Inflammatory macrophage (primary cell): ENCODE results near the gene IRGM.
"Not testable (repeated sequence)": the region's sequence is repeated elsewhere in the genome, so short reads cannot be mapped to it uniquely, and the experiment has no call there.

Experiments
- DNase-seq, 2 donors: peaks; one replicate each; pipeline ENCODE4 v3.0.0-alpha.2; 2020 to 2022
- total RNA-seq, 18 experiments: gene quantifications; one replicate each; lab custom pipeline; 2026; ENCODE audit warnings: mixed read lengths in 6 of 18, inconsistent platforms in 2 of 18; lab: John Stamatoyannopoulos, UW

IRGM gene
- 0 to 0.43 (median 0.07) reads per million in 18 experiments for total RNA-seq

GRCh38 chr5:150846308-150846653, at the start of gene IRGM:
Gene IRGM (plus strand): TSS chr5:150846521. CDS start chr5:150848124, 1,603 bp downstream.
- DNase-seq, result not testable (repeated sequence)

DNA sequence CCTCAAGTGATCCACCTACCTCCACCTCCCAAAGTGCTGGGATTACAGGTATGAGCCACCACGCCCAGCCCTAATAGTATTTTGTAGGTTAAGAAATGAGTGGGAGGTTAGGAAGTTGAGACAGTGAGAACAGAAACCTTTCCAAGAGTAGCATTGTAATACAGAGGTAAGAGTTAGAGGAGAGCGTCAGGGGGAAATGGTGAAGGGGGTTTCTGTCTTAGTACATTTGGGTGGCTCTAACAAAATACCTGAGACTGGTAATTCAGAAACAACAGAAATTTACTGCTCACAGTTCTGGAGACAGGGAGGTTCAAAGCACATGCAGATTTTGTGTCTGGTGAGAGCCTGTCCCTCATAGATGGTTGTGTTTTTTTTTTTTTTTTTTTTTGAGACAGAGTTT, 48.9 kb upstream of the IRGM start:
- DNase-seq, result no peak

DNA sequence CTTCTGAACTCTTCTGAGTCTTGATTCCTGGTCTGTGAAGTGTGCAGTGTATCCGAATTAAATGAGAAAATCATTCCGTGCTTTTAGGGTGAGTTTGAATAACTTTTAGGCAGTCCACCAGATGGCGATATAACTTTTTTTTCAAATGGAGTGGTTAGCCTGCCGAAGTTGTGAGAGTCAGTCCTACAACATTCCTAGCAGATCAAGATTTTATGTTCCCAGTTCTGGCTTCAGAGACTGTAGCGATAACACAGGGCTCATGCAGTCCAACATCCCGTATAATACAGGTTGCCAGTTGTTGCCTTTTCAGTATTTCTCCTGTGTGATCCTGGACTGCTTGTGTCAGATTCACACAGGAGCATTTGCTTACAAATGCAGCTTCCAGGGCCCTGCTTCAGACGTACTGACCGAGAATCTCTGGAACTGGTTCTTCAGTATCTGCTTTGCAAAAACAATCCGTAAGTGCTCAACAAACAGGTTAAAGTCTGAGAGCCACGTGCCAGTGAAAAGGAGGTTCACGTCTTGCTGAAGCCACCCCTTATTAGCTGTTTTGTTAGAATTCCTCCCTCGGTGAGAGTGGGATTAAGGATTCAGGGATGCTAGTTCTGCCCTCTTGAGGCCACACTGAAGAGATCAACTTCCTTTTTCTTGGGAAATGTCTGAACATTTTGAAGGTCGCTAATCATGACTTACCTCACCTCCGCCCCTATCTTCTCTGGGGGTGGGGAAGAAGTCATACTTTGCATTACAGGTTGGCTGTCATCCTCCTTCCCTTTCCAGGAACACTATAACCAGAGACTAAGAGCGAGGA, 45.0 kb upstream of the IRGM start:
- peak; percentile 45 to 65 for DNase-seq

DNA sequence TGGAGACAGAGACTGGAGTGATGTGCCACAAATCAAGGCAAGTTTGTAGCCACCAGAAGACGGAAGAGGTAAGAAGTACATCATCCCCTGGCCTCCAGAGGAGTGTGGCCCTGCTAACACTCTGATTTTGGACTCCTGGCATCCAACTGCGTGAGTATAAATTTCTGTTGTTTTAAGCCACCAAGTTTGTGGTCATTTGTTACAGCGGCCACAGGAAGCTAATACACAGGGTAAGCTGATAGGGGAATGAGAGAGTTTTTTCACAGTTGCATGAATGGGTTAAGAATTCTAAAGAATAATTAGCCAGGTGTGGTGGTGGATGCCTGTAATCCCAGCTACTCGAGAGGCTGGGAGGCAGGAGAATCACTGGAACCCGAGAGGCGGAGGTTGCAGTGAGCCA, 41.9 kb upstream of the IRGM start:
- no peak for DNase-seq

- DNase-seq, result no peak
Observed at GRCh38 chr5:150809363-150809762, 37.0 kb upstream of the IRGM start.

- DNase-seq, result no peak
Observed at GRCh38 chr5:150815010-150815409, 31.3 kb upstream of the IRGM start.

GRCh38 chr5:150816946-150817345, 29.4 kb upstream of the IRGM start:
- no peak for DNase-seq

DNA sequence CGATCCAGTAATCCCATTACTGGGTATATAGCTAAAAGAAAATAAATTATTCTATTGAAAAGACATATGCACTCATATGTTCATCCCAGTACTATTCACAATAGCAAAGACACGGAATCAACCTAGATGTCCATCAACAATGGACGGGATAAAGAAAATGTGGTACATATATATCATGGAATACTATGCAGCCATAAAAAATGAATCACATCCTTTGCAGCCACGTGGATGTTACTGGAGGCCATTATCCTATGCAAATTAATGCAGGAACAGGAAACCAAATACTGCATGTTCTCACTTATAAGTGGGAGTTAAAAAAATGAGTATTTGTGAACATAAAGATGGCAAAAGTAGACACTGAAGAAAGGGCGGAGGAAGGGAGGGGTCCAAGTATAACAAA, 16.6 kb upstream of the IRGM start:
- DNase-seq, result no peak

GRCh38 chr5:150831821-150832220, 14.5 kb upstream of the IRGM start:
- not testable (repeated sequence) for DNase-seq

DNA sequence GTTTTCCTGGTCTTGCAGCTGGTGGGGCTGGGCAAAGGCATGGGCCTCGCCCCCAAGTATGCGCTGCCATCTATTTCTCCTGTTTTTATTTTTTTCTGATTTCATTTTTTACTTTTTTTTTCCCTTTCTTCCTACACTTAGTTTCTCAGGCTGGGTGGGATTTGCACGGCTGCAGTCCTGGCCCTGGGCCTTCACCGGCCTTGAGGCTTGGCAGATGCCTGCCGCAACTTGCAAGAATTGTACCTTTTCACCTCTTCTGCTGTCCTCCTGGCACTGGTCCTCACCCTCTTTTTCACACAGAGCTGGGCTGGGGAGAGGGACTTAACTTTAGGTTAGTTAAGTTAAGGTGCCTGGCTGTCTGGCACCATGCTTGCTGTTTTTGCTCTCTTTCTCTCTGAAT, 10.3 kb upstream of the IRGM start:
- no peak for DNase-seq

GRCh38 chr5:150836703-150837102, 9.6 kb upstream of the IRGM start:
- DNase-seq, result no peak

DNA sequence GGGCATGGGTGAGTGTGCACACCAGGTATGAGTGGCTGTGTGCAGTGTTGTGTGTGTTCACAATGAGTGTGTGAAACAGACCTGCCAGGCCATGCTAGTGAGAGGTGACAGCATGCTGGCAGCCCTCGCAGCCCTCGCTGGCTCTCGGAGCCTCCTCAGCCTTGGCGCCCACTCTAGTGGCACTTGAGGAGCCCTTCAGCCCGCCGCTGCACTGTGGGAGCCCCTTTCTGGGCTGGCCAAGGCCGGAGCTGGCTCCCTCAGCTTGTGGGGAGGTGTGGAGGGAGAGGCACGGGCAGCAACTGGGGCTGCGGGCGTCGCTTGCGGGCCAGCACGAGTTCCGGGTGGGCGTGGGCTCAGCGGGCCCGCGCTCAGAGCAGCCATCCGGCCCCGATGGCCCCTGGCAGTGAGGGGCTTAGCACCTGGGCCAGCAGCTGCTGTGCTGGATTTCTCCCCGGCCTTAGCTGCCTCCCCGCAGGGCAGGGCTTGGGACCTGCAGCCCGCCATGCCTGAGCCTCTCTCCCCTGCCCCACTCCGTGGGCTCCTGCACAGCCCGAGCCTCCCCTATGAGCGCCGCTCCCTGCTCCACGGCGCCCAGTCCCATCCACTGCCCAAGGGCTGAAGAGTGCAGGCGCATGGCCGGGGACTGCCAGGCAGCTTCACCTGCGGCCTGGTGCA, 999 bp upstream of the IRGM start:
- not testable (repeated sequence) for DNase-seq

- peak; percentile 83 to 87 for DNase-seq
Observed at GRCh38 chr5:150846654-150847333, 473 bp downstream of the IRGM start.

DNA sequence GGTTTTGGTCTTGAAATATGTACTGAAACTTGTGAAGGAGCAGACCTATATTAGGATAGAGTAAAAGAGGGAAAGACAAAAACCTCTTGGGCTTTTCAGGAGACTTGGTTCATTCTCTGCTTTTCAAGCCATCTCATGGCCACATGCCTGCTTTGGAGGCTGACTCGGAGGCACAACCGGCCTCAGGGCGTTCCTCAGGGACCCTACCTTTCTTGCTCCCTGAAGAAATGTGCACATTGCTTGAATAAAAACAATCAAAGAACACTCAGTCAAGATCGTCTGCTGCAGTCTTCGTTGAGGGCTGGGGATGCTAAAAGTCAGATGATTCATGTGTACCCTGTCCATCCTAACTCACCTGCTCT, 994 bp downstream of the IRGM start:
- DNase-seq, result no peak

GRCh38 chr5:150848271-150848670, 1.9 kb downstream of the IRGM start:
- no peak for DNase-seq

- no peak for DNase-seq
Observed at GRCh38 chr5:150851039-150851438, 4.7 kb downstream of the IRGM start.

DNA sequence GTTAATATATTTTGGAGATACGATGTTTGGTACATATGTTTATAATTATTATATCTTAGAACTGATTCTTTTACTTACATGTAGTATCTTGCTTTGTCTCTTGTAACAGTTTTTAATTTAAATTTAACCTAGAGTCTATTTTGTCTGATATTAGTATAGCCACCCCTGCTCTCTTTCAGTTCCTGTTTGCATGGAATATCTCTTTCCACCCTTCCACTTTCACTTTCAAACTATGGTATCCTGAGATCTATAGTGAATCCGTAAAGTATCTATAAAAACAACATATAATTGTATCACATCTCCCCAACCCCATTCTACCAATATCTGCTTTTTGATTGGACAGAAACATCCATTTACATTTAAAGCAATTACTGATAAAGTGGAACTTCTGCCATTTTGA, 7.2 kb downstream of the IRGM start:
- DNase-seq, result peak in 1 of 2 donors; percentile 5

GRCh38 chr5:150856700-150857099, 10.4 kb downstream of the IRGM start:
- DNase-seq, result not testable (repeated sequence)

- peak; percentile 25 to 40 for DNase-seq
Observed at GRCh38 chr5:150860246-150860821, 14.0 kb downstream of the IRGM start.

- peak in 1 of 2 donors; percentile 51 for DNase-seq
Observed at GRCh38 chr5:150862070-150862469, 15.7 kb downstream of the IRGM start.

GRCh38 chr5:150879358-150879757, 33.0 kb downstream of the IRGM start:
- DNase-seq, result no peak

DNA sequence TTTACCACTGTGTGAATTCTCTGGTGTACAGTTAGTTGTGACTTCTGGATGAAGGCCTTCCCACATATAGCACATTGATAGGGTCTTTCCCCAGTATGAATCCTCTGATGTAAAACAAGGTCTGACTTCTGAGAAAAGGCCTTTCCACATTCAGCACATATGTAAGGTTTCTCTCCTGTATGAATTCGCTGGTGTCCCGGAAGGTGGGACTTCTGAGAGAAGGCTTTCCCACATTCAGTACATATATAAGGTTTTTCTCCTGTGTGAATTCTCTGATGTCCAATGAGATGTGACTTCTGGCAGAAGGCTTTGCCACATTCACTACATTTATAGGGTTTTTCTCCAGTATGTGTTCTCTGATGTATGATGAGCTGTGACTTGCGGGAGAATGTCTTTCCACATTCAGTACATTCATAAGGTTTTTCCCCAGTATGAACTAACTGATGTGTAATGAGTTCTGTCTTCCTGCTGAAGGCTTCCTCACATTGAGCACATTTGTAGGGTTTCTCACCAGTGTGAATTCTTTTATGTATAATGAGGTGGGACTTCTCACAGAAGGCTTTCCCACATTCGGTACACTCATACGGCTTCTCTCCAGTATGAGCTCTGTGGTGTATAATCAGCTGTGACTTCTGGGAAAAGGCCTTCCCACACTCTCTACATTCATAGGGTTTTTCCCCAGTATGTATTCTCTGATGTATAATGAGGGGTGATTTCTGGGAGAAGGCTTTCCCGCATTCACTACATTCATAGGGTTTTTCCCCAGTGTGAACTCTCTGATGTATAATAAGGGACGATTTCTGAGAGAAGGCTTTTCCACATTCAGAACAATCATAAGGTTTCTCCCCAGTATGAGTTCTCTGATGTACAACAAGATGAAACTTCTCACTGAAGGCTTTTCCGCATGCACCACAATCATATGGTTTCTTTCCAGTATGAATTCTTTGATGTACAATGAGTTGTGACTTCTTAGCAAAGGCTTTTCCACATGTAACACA, 49.4 kb downstream of the IRGM start:
- DNase-seq, result no peak
